Mesenchymal stem cell (in vitro differentiated cells and primary cell): Measurements from ENCODE around the gene LRATD1.

ENCODE experiments used
- DNase-seq: peaks from one replicate; pipeline ENCODE4 v3.0.0-alpha.2; 2013
- H2AFZ ChIP-seq: one replicate; pipeline ENCODE4 v1.6.1; 2013; ENCODE audit warnings: low read depth, mild to moderate bottlenecking, control low read depth, inconsistent platforms, low read length, moderate library complexity
- H2AK5ac ChIP-seq: 2 replicates; pipeline ENCODE4 v1.6.1; 2013; ENCODE audit warnings: low read length, moderate library complexity, mild to moderate bottlenecking, inconsistent platforms; ENCODE audit not compliant: severe bottlenecking
- H2BK120ac ChIP-seq: one replicate; pipeline ENCODE4 v1.6.1; 2013; ENCODE audit warnings: low read depth, mild to moderate bottlenecking, inconsistent platforms, low read length, moderate library complexity
- H2BK12ac ChIP-seq, 2 experiments: one replicate each; pipeline ENCODE4 v1.6.1; 2013; ENCODE audit warnings: inconsistent platforms in 2 of 2, low read length in 2 of 2, mild to moderate bottlenecking in 2 of 2, moderate library complexity in 2 of 2, control low read depth in 1 of 2
- H2BK15ac ChIP-seq: one replicate; pipeline ENCODE4 v1.6.1; 2013; ENCODE audit warnings: mild to moderate bottlenecking, low read depth, inconsistent platforms; ENCODE audit not compliant: poor library complexity, severe bottlenecking
- H2BK5ac ChIP-seq: 2 replicates; pipeline ENCODE4 v1.6.1; 2013; ENCODE audit warnings: low read depth, mild to moderate bottlenecking, low read length, control low read depth, inconsistent platforms; ENCODE audit not compliant: poor library complexity, severe bottlenecking
- H3K14ac ChIP-seq, 2 experiments: one replicate each; pipeline ENCODE4 v1.6.1; 2013; ENCODE audit warnings: inconsistent platforms in 2 of 2, low read length in 2 of 2, control low read depth in 1 of 2, mild to moderate bottlenecking in 1 of 2, moderate library complexity in 1 of 2
- H3K18ac ChIP-seq, 2 experiments: one replicate each; pipeline ENCODE4 v1.6.1; 2013; ENCODE audit warnings: inconsistent platforms in 2 of 2, low read length in 2 of 2, control low read depth in 1 of 2, low read depth in 1 of 2, mild to moderate bottlenecking in 1 of 2
- H3K23ac ChIP-seq, 2 experiments: one replicate each; pipeline ENCODE4 v1.6.1; 2013; ENCODE audit warnings: inconsistent platforms in 2 of 2, low read length in 2 of 2, mild to moderate bottlenecking in 2 of 2, moderate library complexity in 2 of 2, control low read depth in 1 of 2
- H3K27ac ChIP-seq: 2 replicates; pipeline ENCODE4 v1.5.1; 2013; ENCODE audit warnings: mild to moderate bottlenecking, moderate library complexity, low read length, control low read depth, inconsistent platforms; ENCODE audit not compliant: poor library complexity, severe bottlenecking
- H3K27me3 ChIP-seq, 2 experiments: 2 replicates each; pipeline versions ENCODE4 v1.6.1 to v1.7.0; 2013; ENCODE audit warnings: low read length in 2 of 2, mild to moderate bottlenecking in 2 of 2, moderate library complexity in 2 of 2, control low read depth in 1 of 2, inconsistent platforms in 1 of 2; ENCODE audit not compliant: control insufficient read depth in 1 of 2, insufficient read depth in 1 of 2
- H3K36me3 ChIP-seq, 2 experiments: 2 replicates each; pipeline versions ENCODE4 v1.6.1 to v1.7.0; 2013; ENCODE audit warnings: low read length in 2 of 2, control low read depth in 1 of 2, inconsistent platforms in 1 of 2, low read depth in 1 of 2, mild to moderate bottlenecking in 1 of 2; ENCODE audit not compliant: insufficient read depth in 2 of 2, control insufficient read depth in 1 of 2
- H3K4ac ChIP-seq, 2 experiments: one replicate each; pipeline ENCODE4 v1.6.1; 2013; ENCODE audit warnings: inconsistent platforms in 2 of 2, low read length in 2 of 2, mild to moderate bottlenecking in 2 of 2, moderate library complexity in 2 of 2, control low read depth in 1 of 2, low read depth in 1 of 2
- H3K4me1 ChIP-seq: 2 replicates; pipeline ENCODE4 v1.6.1; 2013; ENCODE audit warnings: low read depth, low read length, control low read depth; ENCODE audit not compliant: control insufficient read depth, insufficient read depth
- H3K4me2 ChIP-seq: 2 replicates; pipeline ENCODE4 v1.6.1; 2013; ENCODE audit warnings: low read length, mild to moderate bottlenecking, inconsistent platforms; ENCODE audit not compliant: poor library complexity, severe bottlenecking
- H3K4me3 ChIP-seq, 2 experiments: 2 replicates each; pipeline versions ENCODE4 v1.5.1 to v1.7.0; 2013; ENCODE audit warnings: low read length in 2 of 2, mild to moderate bottlenecking in 2 of 2, control low read depth in 1 of 2, low read depth in 1 of 2; ENCODE audit not compliant: insufficient read depth in 1 of 2
- H3K79me1 ChIP-seq: replicated peaks from 2 replicates; pipeline ENCODE4 v1.6.1; 2013; ENCODE audit warnings: mild to moderate bottlenecking, control low read depth, low read length, inconsistent platforms; ENCODE audit not compliant: poor library complexity, severe bottlenecking
- H3K9ac ChIP-seq: 2 replicates; pipeline ENCODE4 v1.7.0; 2013; ENCODE audit warnings: mild to moderate bottlenecking, low read length, moderate library complexity
- H3K9me3 ChIP-seq: 2 replicates; pipeline ENCODE4 v1.7.0; 2013; ENCODE audit warnings: mild to moderate bottlenecking, low read length; ENCODE audit not compliant: control insufficient read depth
- H4K8ac ChIP-seq: one replicate; pipeline ENCODE4 v1.6.1; 2013; ENCODE audit warnings: inconsistent platforms, mild to moderate bottlenecking, low read length, moderate library complexity
- H4K91ac ChIP-seq: one replicate; pipeline ENCODE4 v1.6.1; 2013; ENCODE audit warnings: mild to moderate bottlenecking, low read length, inconsistent platforms
- WGBS: methylation state at CpG from one replicate; pipeline ENCODE4 v1.1.7; 2013; ENCODE audit warnings: mixed read lengths; 5-methylcytosine and 5-hydroxymethylcytosine counted together

The LRATD1 gene

DNA sequence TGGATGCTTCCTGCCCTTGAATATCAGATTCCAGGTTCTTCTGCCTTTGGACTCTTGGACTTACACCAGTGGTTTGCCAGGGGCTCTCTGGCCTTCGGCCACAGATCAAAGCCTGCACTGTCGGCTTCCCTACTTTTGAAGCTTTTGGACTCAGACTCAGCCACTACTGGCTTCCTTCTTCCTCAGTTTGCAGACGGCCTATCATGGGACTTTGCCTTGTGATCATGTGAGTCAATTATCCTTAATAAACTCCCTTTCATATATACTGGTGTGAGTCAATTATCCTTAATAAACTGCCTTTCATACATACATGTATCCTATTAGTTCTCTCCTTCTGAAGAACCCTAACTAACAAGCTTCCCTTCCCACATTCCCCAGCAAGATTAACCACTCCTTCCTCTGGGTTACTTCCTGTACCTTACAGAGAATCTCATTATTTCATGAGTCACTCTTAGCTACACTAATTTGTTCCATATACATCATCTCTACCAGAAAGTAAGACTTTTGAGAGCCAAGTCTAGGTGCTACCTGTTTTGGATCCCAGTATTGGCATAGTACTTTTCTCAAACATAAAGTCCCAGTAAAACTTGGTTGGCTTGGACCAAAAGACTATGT, 31.3 kb upstream of the LRATD1 start:
- Histone ChIP-seq H3K4ac (no peak overlapping the region), H2BK120ac (no peak overlapping the region), H3K27ac (no peak overlapping the region), H3K4me3 (no peak overlapping the region), H3K79me1 (no peaks in the 10 kb centered on the region), H3K9me3 (no peaks in the 10 kb centered on the region), H3K36me3 (no peaks in the 10 kb centered on the region), H4K91ac (no peak overlapping the region), H3K4me2 (no peak overlapping the region), H3K4me1 (no peaks in the 10 kb centered on the region), H3K18ac (no peak overlapping the region), H2AK5ac (no peak overlapping the region), H3K9ac (no peak overlapping the region), H2BK5ac (no peak overlapping the region), H2BK12ac (no peak overlapping the region), H3K23ac (no peak overlapping the region), H4K8ac (no peak overlapping the region), H2BK15ac (no peak overlapping the region), H3K14ac (no peak overlapping the region), H3K27me3 (no peaks in the 10 kb centered on the region), H2AFZ (no peak overlapping the region)
- no peak for DNase-seq
- 77% methylated on average over 3 of the region's 3 CpGs for WGBS

DNA sequence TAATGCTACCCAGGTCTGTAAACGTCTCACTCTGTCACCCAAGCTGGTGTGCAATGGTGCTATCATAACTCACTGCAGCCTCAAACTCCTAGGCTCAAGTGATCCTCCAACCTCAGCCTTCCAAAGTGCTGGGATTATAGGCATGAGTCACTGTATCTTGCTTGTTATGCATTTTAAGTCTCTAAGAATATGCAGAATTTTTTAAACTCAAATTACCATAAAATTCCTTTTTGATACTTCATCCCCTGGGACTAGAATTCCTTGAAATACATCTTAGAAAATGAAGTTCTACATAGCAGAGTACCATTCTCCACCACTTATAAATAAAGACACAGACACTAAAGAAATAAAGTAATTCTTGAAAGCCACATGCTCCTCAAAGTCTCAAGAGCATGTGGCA, 30.2 kb upstream of the LRATD1 start:
- Histone ChIP-seq H3K9me3 (no peaks in the 10 kb centered on the region), H3K23ac (no peak overlapping the region), H3K4ac (no peak overlapping the region), H2BK15ac (no peak overlapping the region), H3K4me3 (no peak overlapping the region), H3K18ac (no peak overlapping the region), H3K36me3 (no peaks in the 10 kb centered on the region), H2BK5ac (no peak overlapping the region), H3K27ac (no peak overlapping the region), H4K8ac (no peak overlapping the region), H3K9ac (no peak overlapping the region), H3K4me1 (no peaks in the 10 kb centered on the region), H3K4me2 (no peak overlapping the region), H3K14ac (no peak overlapping the region), H4K91ac (no peak overlapping the region), H2AFZ (no peak overlapping the region), H2AK5ac (no peak overlapping the region), H3K79me1 (no peaks in the 10 kb centered on the region), H2BK120ac (no peak overlapping the region), H2BK12ac (no peak overlapping the region), H3K27me3 (no peaks in the 10 kb centered on the region)
- no peak for DNase-seq
- WGBS, result 44% methylated on average over 1 of the region's 1 CpG

DNA sequence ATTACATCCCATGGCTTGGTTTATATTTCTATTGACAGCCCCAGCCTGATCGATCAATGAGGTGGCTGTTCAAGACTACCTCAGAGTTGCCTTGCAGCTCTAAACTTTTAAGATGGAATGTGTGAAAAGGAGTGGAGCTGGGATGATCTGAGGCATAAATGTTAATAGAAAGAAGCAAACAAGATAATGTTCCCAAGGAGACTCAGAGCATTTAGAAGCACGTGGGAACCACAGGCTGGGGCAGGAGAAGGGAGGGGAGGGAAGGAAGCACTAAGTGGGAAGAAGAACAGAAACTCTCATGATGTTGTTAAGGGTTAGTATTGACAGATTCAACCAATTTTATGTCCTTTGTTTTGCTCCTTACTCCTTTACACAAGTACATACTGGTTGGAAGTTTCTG, 28.8 kb upstream of the LRATD1 start:
- Histone ChIP-seq H2AK5ac (no peak overlapping the region), H3K79me1 (no peaks in the 10 kb centered on the region)

DNA sequence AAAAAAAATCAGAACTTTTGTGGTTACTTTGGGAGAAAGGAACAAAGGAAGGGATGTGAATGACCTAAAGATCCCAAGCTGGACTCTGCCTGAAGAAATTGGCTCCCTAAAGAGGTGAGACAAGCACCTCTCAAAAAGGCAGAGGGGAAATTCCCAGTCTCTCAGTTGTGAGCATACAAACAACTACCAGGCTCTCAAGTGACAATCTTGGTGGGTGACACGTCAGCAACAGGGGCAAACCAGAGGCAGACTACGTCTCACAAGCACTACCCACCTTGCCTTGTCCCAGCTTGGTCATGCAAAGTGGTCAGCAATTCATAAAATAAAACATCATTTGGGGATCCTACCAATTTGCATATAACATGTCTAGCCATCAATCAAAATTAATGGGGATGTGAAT, 24.3 kb upstream of the LRATD1 start:
- no peak for DNase-seq
- no peak overlapping the region for H2BK5ac ChIP-seq
- H3K4me1 ChIP-seq, result no peaks in the 10 kb centered on the region
- H3K23ac ChIP-seq, result no peak overlapping the region
- no peak overlapping the region for H4K8ac ChIP-seq
- H2BK12ac ChIP-seq, result no peak overlapping the region
- no peak overlapping the region for H3K4me2 ChIP-seq
- H3K9ac ChIP-seq, result no peak overlapping the region
- H2BK120ac ChIP-seq, result no peak overlapping the region
- H2BK15ac ChIP-seq, result no peak overlapping the region
- no peak overlapping the region for H3K4me3 ChIP-seq
- H2AK5ac ChIP-seq, result no peak overlapping the region
- H3K36me3 ChIP-seq, result no peaks in the 10 kb centered on the region
- no peak overlapping the region for H3K27ac ChIP-seq
- H3K18ac ChIP-seq, result no peak overlapping the region
- no peak overlapping the region for H2AFZ ChIP-seq
- no peak overlapping the region for H3K4ac ChIP-seq
- no peaks in the 10 kb centered on the region for H3K27me3 ChIP-seq
- no peaks in the 10 kb centered on the region for H3K79me1 ChIP-seq
- H3K9me3 ChIP-seq, result no peaks in the 10 kb centered on the region
- H3K14ac ChIP-seq, result no peak overlapping the region
- WGBS, result 77% methylated on average over 1 of the region's 2 CpGs
- no peak overlapping the region for H4K91ac ChIP-seq

More for the DNA sequence above, 28.8 kb upstream of the LRATD1 start:
- no peak overlapping the region for H3K14ac ChIP-seq
- H4K91ac ChIP-seq, result no peak overlapping the region
- H3K27ac ChIP-seq, result no peak overlapping the region
- H3K4me3 ChIP-seq, result no peak overlapping the region
- no peak overlapping the region for H2BK5ac ChIP-seq
- no peak for DNase-seq
- no peak overlapping the region for H2BK15ac ChIP-seq
- no peak overlapping the region for H3K9ac ChIP-seq
- H2AFZ ChIP-seq, result no peak overlapping the region
- no peaks in the 10 kb centered on the region for H3K4me1 ChIP-seq
- no peak overlapping the region for H2BK12ac ChIP-seq
- no peaks in the 10 kb centered on the region for H3K27me3 ChIP-seq
- H3K4me2 ChIP-seq, result no peak overlapping the region
- H4K8ac ChIP-seq, result no peak overlapping the region
- H3K9me3 ChIP-seq, result no peaks in the 10 kb centered on the region
- no peak overlapping the region for H3K18ac ChIP-seq
- H3K36me3 ChIP-seq, result no peaks in the 10 kb centered on the region
- H3K23ac ChIP-seq, result no peak overlapping the region
- no peak overlapping the region for H3K4ac ChIP-seq
- WGBS, result 56% methylated on average over 2 of the region's 2 CpGs
- H2BK120ac ChIP-seq, result no peak overlapping the region
